A673 (cell line): Measurements from ENCODE around the gene RTCA.

Source experiments
- CTCF ChIP-seq: fragments of 300-800, 200-600 bp; sonication (generic); conservative IDR thresholded peaks from 2 replicates; pipeline ENCODE4 v1.5.1; 2017; ENCODE audit warnings: low read depth, mild to moderate bottlenecking, antibody characterized with exemption, low read length, moderate library complexity, mixed read lengths
- EZH2 ChIP-seq: fragments of 200-600 bp; sonication (generic); IDR thresholded peaks from 2 replicates; pipeline ENCODE4 v1.6.1; 2017; ENCODE audit warnings: borderline replicate concordance, low read depth, mild to moderate bottlenecking, mixed read lengths, antibody characterized with exemption, low read length; ENCODE audit not compliant: poor library complexity, severe bottlenecking

- TF ChIP-seq EZH2 = no peak
- no peak for TF ChIP-seq CTCF
These were observed 21.1 kb downstream of the RTCA start for GRCh38 chr1:100287162-100287561.
